Activated CD8-positive, alpha-beta memory T cell treated with anti-CD3 and anti-CD28 coated beads for 48 hours (primary cell): ENCODE data around the gene KRT14.
"Not testable (repeated sequence)": the region's sequence is repeated elsewhere in the genome, so short reads cannot be mapped to it uniquely, and the experiment has no call there.

Source experiments
- DNase-seq, 3 experiments: peaks; one replicate each; pipeline ENCODE4 v3.0.0-alpha.2; 2020; ENCODE audit warnings: low read depth in 2 of 3, low spot score in 2 of 3

The KRT14 gene

GRCh38 chr17:41548844-41549595, 37.7 kb downstream of the KRT14 start:
- peak; percentile 46 to 69 (median 52) for DNase-seq

GRCh38 chr17:41547921-41548843, 38.5 kb downstream of the KRT14 start:
- peak; percentile 35 to 57 (median 53) for DNase-seq

GRCh38 chr17:41547378-41547841, 39.3 kb downstream of the KRT14 start:
- DNase-seq = no peak

- no peak for DNase-seq
These were observed 39.9 kb downstream of the KRT14 start for GRCh38 chr17:41546819-41547218.

GRCh38 chr17:41545829-41546410, 40.8 kb downstream of the KRT14 start:
- no peak for DNase-seq

GRCh38 chr17:41544935-41545334, 41.8 kb downstream of the KRT14 start:
- no peak for DNase-seq

GRCh38 chr17:41544491-41544892, 42.2 kb downstream of the KRT14 start:
- DNase-seq = no peak

GRCh38 chr17:41542786-41543185, 43.9 kb downstream of the KRT14 start:
- not testable (repeated sequence) for DNase-seq

GRCh38 chr17:41542357-41542756, 44.3 kb downstream of the KRT14 start:
- DNase-seq = no peak

GRCh38 chr17:41540921-41541625, 45.6 kb downstream of the KRT14 start:
- DNase-seq = no peak

GRCh38 chr17:41539979-41540701, 46.6 kb downstream of the KRT14 start:
- DNase-seq = no peak

GRCh38 chr17:41539071-41539492, 47.6 kb downstream of the KRT14 start:
- DNase-seq = no peak

GRCh38 chr17:41538565-41538991, 48.1 kb downstream of the KRT14 start:
- no peak for DNase-seq

- no peak for DNase-seq
These were observed 48.7 kb downstream of the KRT14 start for GRCh38 chr17:41537990-41538389.

GRCh38 chr17:41537614-41537954, 49.1 kb downstream of the KRT14 start:
- DNase-seq = no peak

GRCh38 chr17:41536741-41537613, 49.7 kb downstream of the KRT14 start:
- no peak for DNase-seq

- DNase-seq = no peak
These were observed 50.8 kb downstream of the KRT14 start for GRCh38 chr17:41535764-41536481.

GRCh38 chr17:41534899-41535546, 51.7 kb downstream of the KRT14 start:
- no peak for DNase-seq
